H1 (cell line): ENCODE data around the gene CXCL14. TPM values are rescaled to one million over a fixed set of nuclear protein-coding genes. Genes with fewer than 3 reads are reported as not detected.

ENCODE experiments used
- CTCF ChIA-PET: fragments of 300-600 bp; sonication (Branson Sonifier 250); formaldehyde crosslinking; loops from one replicate; lab custom pipeline; 2021; ENCODE audit not compliant: partially characterized antibody; lab: Charles Lee
- POLR2A ChIA-PET: fragments of 300-600 bp; sonication (Branson Sonifier 250); formaldehyde crosslinking; loops from one replicate; lab custom pipeline; 2021; ENCODE audit warnings: inconsistent platforms; ENCODE audit not compliant: partially characterized antibody; lab: Charles Lee
- DNase-seq, 2 experiments: peaks; one replicate each; pipeline versions ENCODE4 v3.0.0 to v3.0.0-alpha.2; 2010 to 2022; ENCODE audit warnings: low spot score in 2 of 2, low read depth in 1 of 2, mixed read lengths in 1 of 2
- FAIRE-seq: peaks from 2 replicates; lab custom pipeline; 2011; peaks lifted over from hg19 to GRCh38; lab: Jason Lieb, UNC
- H2AFZ ChIP-seq: 2 replicates; pipeline ENCODE4 v1.8.1; 2012; ENCODE audit warnings: low read length, inconsistent platforms
- H2AK5ac ChIP-seq: 2 replicates; pipeline ENCODE4 v1.6.1; 2013; ENCODE audit warnings: low read depth, low read length
- H2BK120ac ChIP-seq: replicated peaks from 2 replicates; pipeline ENCODE3; 2013; ENCODE audit warnings: low read depth, low read length, inconsistent platforms
- H2BK12ac ChIP-seq: 2 replicates; pipeline ENCODE4 v1.6.1; 2013; ENCODE audit warnings: low read depth, low read length
- H2BK15ac ChIP-seq: 2 replicates; pipeline ENCODE4 v1.6.1; 2013; ENCODE audit warnings: low read length
- H2BK20ac ChIP-seq: 2 replicates; pipeline ENCODE4 v1.6.1; 2013; ENCODE audit warnings: low read length
- H2BK5ac ChIP-seq: 2 replicates; pipeline ENCODE4 v1.6.1; 2013; ENCODE audit warnings: low read depth, low read length
- H3K14ac ChIP-seq: 2 replicates; pipeline ENCODE4 v1.6.1; 2013; ENCODE audit warnings: inconsistent platforms; ENCODE audit not compliant: insufficient read length
- H3K18ac ChIP-seq: 2 replicates; pipeline ENCODE4 v1.6.1; 2013; ENCODE audit warnings: low read length; ENCODE audit errors: extremely low read depth
- H3K23ac ChIP-seq: 2 replicates; pipeline ENCODE4 v1.6.1; 2013; ENCODE audit warnings: inconsistent platforms; ENCODE audit not compliant: insufficient read length
- H3K23me2 ChIP-seq: 2 replicates; pipeline ENCODE4 v1.6.1; 2013; ENCODE audit warnings: low read depth, low read length
- H3K27ac ChIP-seq: 2 replicates; pipeline ENCODE4 v1.6.1; 2011; ENCODE audit warnings: low read depth, low read length, inconsistent platforms
- H3K27me3 ChIP-seq, 4 experiments: replicated peaks in 1 of 4; 1 replicate in 1 of 4; 2 replicates in 3 of 4; pipeline versions ENCODE4 v1.6.1 to v1.8.1; 2011 to 2013; ENCODE audit warnings: low read length in 3 of 4, mild to moderate bottlenecking in 3 of 4, inconsistent platforms in 2 of 4, mixed read lengths in 2 of 4, moderate library complexity in 1 of 4; ENCODE audit not compliant: control insufficient read depth in 3 of 4, insufficient read depth in 3 of 4; ENCODE audit errors: extremely low read depth in 1 of 4
- H3K36me3 ChIP-seq, 4 experiments: 2 replicates each; pipeline versions ENCODE4 v1.6.1 to v1.8.1; 2011 to 2013; ENCODE audit warnings: mild to moderate bottlenecking in 4 of 4, low read length in 3 of 4, moderate library complexity in 2 of 4, control low read depth in 1 of 4, inconsistent platforms in 1 of 4; ENCODE audit not compliant: insufficient read depth in 4 of 4, control insufficient read depth in 2 of 4
- H3K4ac ChIP-seq: replicated peaks from 2 replicates; pipeline ENCODE3; 2013; ENCODE audit warnings: low read length, low read depth, mixed read lengths, inconsistent platforms; ENCODE audit not compliant: insufficient read length
- H3K4me1 ChIP-seq, 4 experiments: replicated peaks in 1 of 4; 1 replicate in 1 of 4; 2 replicates in 3 of 4; pipeline versions ENCODE4 v1.6.1 to v1.8.1; 2011 to 2013; ENCODE audit warnings: low read length in 3 of 4, inconsistent platforms in 2 of 4, mixed read lengths in 1 of 4; ENCODE audit not compliant: insufficient read depth in 4 of 4, control insufficient read depth in 3 of 4
- H3K4me2 ChIP-seq, 2 experiments: 2 replicates each; pipeline versions ENCODE4 v1.6.1 to v1.8.1; 2011 to 2013; ENCODE audit warnings: low read depth in 2 of 2, low read length in 2 of 2, control low read depth in 1 of 2, inconsistent platforms in 1 of 2, mild to moderate bottlenecking in 1 of 2; ENCODE audit not compliant: insufficient read depth in 1 of 2
- H3K4me3 ChIP-seq, 4 experiments: fragments of 200-600, 300-600 bp in 1 of 4; sonication (generic), shearing (Covaris generic), sonication (Bioruptor Twin) in 1 of 4; 2 replicates each; pipeline versions ENCODE4 v1.5.1 to v1.8.1; 2011 to 2016; ENCODE audit warnings: low read length in 4 of 4, low read depth in 3 of 4, control low read depth in 2 of 4, inconsistent platforms in 2 of 4, mild to moderate bottlenecking in 2 of 4, mixed read lengths in 1 of 4, moderate library complexity in 1 of 4; ENCODE audit not compliant: insufficient read depth in 2 of 4; ENCODE audit errors: extremely low read depth in 1 of 4
- H3K56ac ChIP-seq: replicated peaks from 2 replicates; pipeline ENCODE3; 2013; ENCODE audit warnings: low read depth, mild to moderate bottlenecking, mixed read lengths, low read length, inconsistent platforms; ENCODE audit not compliant: insufficient read length
- H3K79me1 ChIP-seq: 2 replicates; pipeline ENCODE4 v1.6.1; 2013; ENCODE audit warnings: low read depth, low read length, control low read depth
- H3K79me2 ChIP-seq, 2 experiments: 2 replicates each; pipeline versions ENCODE4 v1.6.1 to v1.8.1; 2012 to 2013; ENCODE audit warnings: low read length in 2 of 2, mild to moderate bottlenecking in 2 of 2, inconsistent platforms in 1 of 2; ENCODE audit not compliant: insufficient read depth in 2 of 2, control insufficient read depth in 1 of 2
- H3K9ac ChIP-seq, 4 experiments: replicated peaks in 1 of 4; 1 replicate in 1 of 4; 2 replicates in 3 of 4; pipeline versions ENCODE4 v1.6.1 to v1.8.1; 2011 to 2013; ENCODE audit warnings: low read depth in 3 of 4, low read length in 3 of 4, control low read depth in 2 of 4, mild to moderate bottlenecking in 2 of 4, moderate library complexity in 2 of 4, inconsistent platforms in 1 of 4; ENCODE audit errors: extremely low read depth in 1 of 4
- H3K9me3 ChIP-seq, 2 experiments: 2 replicates each; pipeline versions ENCODE4 v1.6.1 to v1.8.1; 2012 to 2013; ENCODE audit warnings: mild to moderate bottlenecking in 2 of 2, moderate library complexity in 2 of 2, control low read depth in 1 of 2, inconsistent platforms in 1 of 2, low read depth in 1 of 2, low read length in 1 of 2, mixed read lengths in 1 of 2; ENCODE audit not compliant: insufficient read depth in 2 of 2
- H4K20me1 ChIP-seq, 2 experiments: replicated peaks in 1 of 2; 2 replicates each; pipeline versions ENCODE3 to v1.8.1; 2011 to 2013; ENCODE audit warnings: inconsistent platforms in 2 of 2, low read length in 2 of 2, mild to moderate bottlenecking in 1 of 2; ENCODE audit not compliant: insufficient read depth in 2 of 2, control insufficient read depth in 1 of 2
- H4K5ac ChIP-seq: 2 replicates; pipeline ENCODE4 v1.6.1; 2013; ENCODE audit warnings: low read length, low read depth, mixed read lengths, inconsistent platforms; ENCODE audit not compliant: insufficient read length
- H4K8ac ChIP-seq: 2 replicates; pipeline ENCODE4 v1.8.0; 2013; ENCODE audit warnings: mild to moderate bottlenecking, moderate library complexity, low read length, inconsistent platforms; ENCODE audit not compliant: insufficient read depth; ENCODE audit errors: extremely low read depth
- H4K91ac ChIP-seq: replicated peaks from 2 replicates; pipeline ENCODE3; 2013; ENCODE audit warnings: low read length, mixed read lengths, inconsistent platforms; ENCODE audit not compliant: insufficient read length
- BACH1 ChIP-seq: IDR thresholded peaks from 2 replicates; pipeline ENCODE4 v1.6.1; 2012; ENCODE audit warnings: low read length, improper control_type of control experiment
- BRCA1 ChIP-seq: IDR thresholded peaks from 2 replicates; pipeline ENCODE4 v1.6.1; 2012; ENCODE audit warnings: low read depth, low read length, improper control_type of control experiment
- CBX5 ChIP-seq: fragments of 300-800, 300-1000 bp; sonication (generic); IDR thresholded peaks from 2 replicates; pipeline ENCODE4 v1.7.1; 2016; ENCODE audit warnings: antibody characterized with exemption, low read length, low read depth
- CREB1 ChIP-seq: IDR thresholded peaks from 2 replicates; pipeline ENCODE4 v1.6.1; 2012; ENCODE audit warnings: inconsistent platforms
- GTF2F1 ChIP-seq: IDR thresholded peaks from 2 replicates; pipeline ENCODE4 v1.6.1; 2012; ENCODE audit warnings: low read depth, low read length, improper control_type of control experiment, borderline replicate concordance
- HDAC2 ChIP-seq, 2 experiments: fragments of 300-600 bp in 1 of 2; sonication (generic) in 1 of 2; IDR thresholded peaks; 2 replicates each; pipeline ENCODE4 v1.6.1; 2011 to 2012; ENCODE audit warnings: low read depth in 2 of 2, low read length in 2 of 2, mild to moderate bottlenecking in 2 of 2, moderate library complexity in 2 of 2, borderline replicate concordance in 1 of 2, inconsistent platforms in 1 of 2
- JUND ChIP-seq: IDR thresholded peaks from 2 replicates; pipeline ENCODE4 v1.6.1; 2011; ENCODE audit warnings: mild to moderate bottlenecking, improper control_type of control experiment, low read length
- MAFK ChIP-seq: IDR thresholded peaks from 2 replicates; pipeline ENCODE4 v1.6.1; 2012; ENCODE audit warnings: low read depth, mild to moderate bottlenecking, improper control_type of control experiment, low read length
- NANOG ChIP-seq: IDR thresholded peaks from 2 replicates; pipeline ENCODE4 v1.6.1; 2011; ENCODE audit warnings: low read length, low read depth, mild to moderate bottlenecking, inconsistent platforms; ENCODE audit not compliant: insufficient read depth, poor library complexity, severe bottlenecking
- RNF2 ChIP-seq: fragments of 200-900, 300-1000 bp; sonication (generic); IDR thresholded peaks from 2 replicates; pipeline ENCODE4 v1.7.1; 2016; ENCODE audit warnings: borderline replicate concordance, low read depth, mild to moderate bottlenecking, antibody characterized with exemption, low read length; ENCODE audit not compliant: poor library complexity, severe bottlenecking; ENCODE audit errors: missing control alignments
- SIN3A ChIP-seq, 2 experiments: IDR thresholded peaks in 1 of 2; conservative IDR thresholded peaks in 1 of 2; 2 replicates each; pipeline ENCODE4 v1.6.1; 2011 to 2012; ENCODE audit warnings: low read length in 2 of 2, improper control_type of control experiment in 1 of 2, low read depth in 1 of 2, mild to moderate bottlenecking in 1 of 2
- SP1 ChIP-seq: IDR thresholded peaks from 2 replicates; pipeline ENCODE4 v1.6.1; 2011; ENCODE audit warnings: low read depth, low read length
- SP2 ChIP-seq: IDR thresholded peaks from 2 replicates; pipeline ENCODE4 v1.6.1; 2012; ENCODE audit warnings: mild to moderate bottlenecking, low read length, inconsistent platforms
- SP4 ChIP-seq: IDR thresholded peaks from 2 replicates; pipeline ENCODE4 v1.6.1; 2012; ENCODE audit warnings: low read length, inconsistent platforms
- YY1 ChIP-seq: IDR thresholded peaks from 2 replicates; pipeline ENCODE4 v1.6.1; 2011; ENCODE audit warnings: low read depth, mild to moderate bottlenecking, low read length
- WGBS, 2 experiments: shearing (Covaris generic) in 1 of 2; methylation state at CpG; one replicate each; pipeline versions ENCODE4 v1.1.6 to v1.1.7; 2013 to 2015; ENCODE audit warnings: low lambda C conversion rate in 2 of 2, mixed read lengths in 2 of 2, inconsistent platforms in 1 of 2, low coverage in 1 of 2, missing lambda C conversion rate in 1 of 2; ENCODE audit not compliant: insufficient replicate concordance in 2 of 2, insufficient coverage in 1 of 2, insufficient read length in 1 of 2; ENCODE audit errors: extremely low coverage in 1 of 2, missing lambda C conversion rate in 1 of 2; 5-methylcytosine and 5-hydroxymethylcytosine counted together
- polyA plus RNA-seq, 7 experiments: library from polyadenylated mRNA; depleted of rRNA in 3 of 7; stranded (reverse) in 5 of 7; unstranded in 2 of 7; fragments of >200 nt in 5 of 7; fragments of 200-250 nt in 2 of 7; gene quantifications; 1 replicate in 5 of 7; 2 replicates in 1 of 7; 4 replicates in 1 of 7; pipeline versions ENCODE4 v1.2.1 to v1.2.3, GENCODE V29; 2011 to 2013; ENCODE audit warnings: missing spikeins in 2 of 7, mixed read lengths in 2 of 7
- total RNA-seq: library from RNA; stranded (reverse); fragmentation: NEBNext Ultra II Directional; extraction: Animal tissue kit (Norgen Biotek cat#: 25700); gene quantifications from 2 replicates; pipeline ENCODE4 v1.2.1, GENCODE V29; 2021

Gene CXCL14
- total and polyA plus RNA-seq, 2 of the 8 experiments (the other 6 are each of a cell fraction or from before 2014, with no cell fraction given) = 1.5 to 1.8 TPM

GRCh38 chr5:135606431-135606830 lies 27.6 kb upstream of the CXCL14 start:
- Histone ChIP-seq H4K20me1 (no peaks in the 10 kb centered on the region), H2BK20ac (no peak overlapping the region), H2AFZ (0 out of 2 replicates have a peak overlapping the region, but pooled peaks have one; percentile 31), H3K4me3 (no peak overlapping the region), H3K56ac (no peak overlapping the region), H4K5ac (no peak overlapping the region), H3K23me2 (no peaks in the 10 kb centered on the region; the same call in 1 of the 2 replicates), H4K91ac (no peak overlapping the region), H3K14ac (no peak overlapping the region), H2BK15ac (no peak overlapping the region), H2AK5ac (no peak overlapping the region), H3K27ac (no peak overlapping the region), H3K23ac (no peak overlapping the region), H3K36me3 (no peaks in the 10 kb centered on the region), H3K79me2 (no peaks in the 10 kb centered on the region), H3K4ac (no peak overlapping the region), H3K27me3 (no peaks in the 10 kb centered on the region), H3K9me3 (no peaks in the 10 kb centered on the region), H3K9ac (no peak overlapping the region), H2BK120ac (no peak overlapping the region), H3K18ac (no peak overlapping the region), H2BK5ac (no peak overlapping the region), H3K79me1 (no peaks in the 10 kb centered on the region), H3K4me1 (no peaks in the 10 kb centered on the region; a peak in 1 of 7 replicates), H2BK12ac (no peak overlapping the region), H4K8ac (no peak overlapping the region), H3K4me2 (no peak overlapping the region)
- FAIRE-seq (no peak), DNase-seq (peak in 1 of 2 experiments; percentile 17)
- ChIA-PET POLR2A (no interaction called here), CTCF (interaction anchor here (1.4 kb wide), 1 partner anchor 9 kb away, joined by 3 read pairs; no protein-coding TSS in a partner anchor)
- 89% methylated on average over 2 of the region's 2 CpGs; no CpG with 5 or more reads in 1 of the 2 experiments for WGBS, 2 experiments
- TF ChIP-seq CREB1 = no peak
- TF ChIP-seq BACH1 = no peak
- TF ChIP-seq SP1 = no peak
- TF ChIP-seq BRCA1 = no peak
- TF ChIP-seq RNF2 = no peak
- no peak for TF ChIP-seq CBX5
- no peak for TF ChIP-seq MAFK
- no peak for TF ChIP-seq HDAC2 (IDR thresholded peaks at IDR 0.05; ENCODE audit: borderline replicate concordance in 1 of 2, low read depth in 2 of 2, low read length in 2 of 2)
- TF ChIP-seq JUND = no peak
- TF ChIP-seq SIN3A (conservative IDR thresholded peaks at IDR 0.05 in 1 of 2, IDR thresholded peaks at IDR 0.05 in 1 of 2; ENCODE audit: low read depth in 1 of 2, low read length in 2 of 2) = no peak
- no peak for TF ChIP-seq SP4
- no peak for TF ChIP-seq NANOG
- TF ChIP-seq SP2 = no peak
- TF ChIP-seq GTF2F1 = no peak
- no peak for TF ChIP-seq YY1
